Spleen (tissue), 11 donors: ENCODE data around the gene CABLES1. TPM values are rescaled to one million over a fixed set of nuclear protein-coding genes. Genes with fewer than 3 reads are reported as not detected.

Source experiments
- DNase-seq: peaks from one replicate; pipeline ENCODE4 v3.0.0-alpha.2; 2020
- H3K27ac ChIP-seq, 8 donors: fragments of 200-600 bp; sonication (generic) in 7 of 8; 1 replicate in 4 of 8; 2 replicates in 4 of 8; pipeline versions ENCODE4 v1.5.0 to v1.8.0; 2016 to 2021; ENCODE audit warnings: inconsistent platforms in 4 of 8, mild to moderate bottlenecking in 4 of 8, moderate library complexity in 1 of 8
- H3K27me3 ChIP-seq, 7 donors: fragments of 200-600 bp; sonication (generic) in 6 of 7; replicated peaks in 1 of 7; 1 replicate in 4 of 7; 2 replicates in 3 of 7; pipeline versions ENCODE4 v1.5.0 to v1.8.0; 2016 to 2021; ENCODE audit warnings: inconsistent platforms in 3 of 7, mild to moderate bottlenecking in 1 of 7
- H3K36me3 ChIP-seq, 6 donors: fragments of 200-600 bp; sonication (generic) in 5 of 6; 1 replicate in 4 of 6; 2 replicates in 2 of 6; pipeline versions ENCODE4 v1.5.0 to v1.8.0; 2016 to 2021; ENCODE audit warnings: inconsistent platforms in 2 of 6
- H3K4me1 ChIP-seq, 6 donors: fragments of 200-600 bp; sonication (generic) in 5 of 6; 1 replicate in 3 of 6; 2 replicates in 3 of 6; pipeline versions ENCODE4 v1.5.0 to v1.8.0; 2016 to 2021; ENCODE audit warnings: inconsistent platforms in 3 of 6
- H3K4me3 ChIP-seq, 8 donors: fragments of 200-600 bp; sonication (generic) in 7 of 8; 1 replicate in 4 of 8; 2 replicates in 4 of 8; pipeline versions ENCODE4 v1.5.0 to v1.8.0; 2016 to 2021; ENCODE audit warnings: inconsistent platforms in 4 of 8, mild to moderate bottlenecking in 4 of 8, moderate library complexity in 2 of 8
- H3K9me3 ChIP-seq, 8 donors: fragments of 200-600 bp; sonication (generic) in 7 of 8; 1 replicate in 4 of 8; 2 replicates in 4 of 8; pipeline versions ENCODE4 v1.5.0 to v1.8.0; 2016 to 2021; ENCODE audit warnings: inconsistent platforms in 4 of 8
- CTCF ChIP-seq, 11 experiments: fragments of 200-600 bp in 7 of 11; fragments of 450-650 bp in 4 of 11; sonication (generic) in 4 of 11; IDR thresholded peaks in 8 of 11; conservative IDR thresholded peaks in 3 of 11; 1 replicate in 7 of 11; 2 replicates in 4 of 11; pipeline versions ENCODE4 v1.4.0 to v1.8.0; 2016 to 2021; ENCODE audit warnings: antibody characterized with exemption in 11 of 11, inconsistent platforms in 4 of 11, mild to moderate bottlenecking in 1 of 11
- POLR2A ChIP-seq, 3 donors: fragments of 450-650 bp; IDR thresholded peaks; one replicate each; pipeline ENCODE4 v1.5.1; 2017; ENCODE audit warnings: antibody characterized with exemption in 3 of 3, mild to moderate bottlenecking in 1 of 3
- POLR2AphosphoS5 ChIP-seq, 3 donors: sonication (generic); formaldehyde crosslinking; IDR thresholded peaks; one replicate each; pipeline ENCODE4 v1.5.1; 2017; ENCODE audit warnings: antibody characterized with exemption in 3 of 3
- WGBS, 5 donors: extraction: QIAGEN DNeasy Blood & Tissue Kit in 3 of 5; methylation state at CpG; one replicate each; pipeline versions ENCODE4 v1.1.5 to v1.1.7; 2013 to 2018; 5-methylcytosine and 5-hydroxymethylcytosine counted together
- intact Hi-C: fragments of 100-400 bp; cut with DNase I; formaldehyde crosslinking; loops from one replicate; pipeline ENCODE4 v1.15.0; 2023; ENCODE audit warnings: low total_unique reads
- polyA plus RNA-seq, 3 donors: library from polyadenylated mRNA; stranded (reverse); fragments of 200-250 nt; gene quantifications; one replicate each; pipeline ENCODE4 v1.2.1, GENCODE V29; 2013
- total RNA-seq, 7 donors: library from RNA; depleted of rRNA in 3 of 7; stranded (reverse); fragments of >200 nt in 3 of 7; fragmentation: NEBNext Ultra II Directional in 4 of 7; extraction: Animal tissue kit (Norgen Biotek cat#: 25700) in 4 of 7; gene quantifications; one replicate each; pipeline versions ENCODE4 v1.1.0 to v1.2.1, GENCODE V29; 2016 to 2021
- donor health status: healthy with polysubstance abuse.
- donor health status: DM: no; HTN: no; CAD: no; lungs with moderate emphysema.
- donor health status: DM: no; HTN: no; CAD: no.
- donor health status: Bipolar disorder and iron deficiency.
- donor health status: healthy.
- donor health status: DM: no; HTN: no; CAD: no.
- donor health status: DM: yes; HTN: yes; CAD: no.

The CABLES1 gene
- total and polyA plus RNA-seq, 10 donors = 1.7 to 18.7 (median 6.0) TPM

GRCh38 chr18:23114171-23114881 lies 21.0 kb upstream of the CABLES1 start:
- peak in 2 of 3 donors; percentile 37 to 48 for TF ChIP-seq POLR2AphosphoS5 (IDR thresholded peaks at IDR 0.05)
- no peak for TF ChIP-seq POLR2A (IDR thresholded peaks at IDR 0.05)
- TF ChIP-seq CTCF (IDR thresholded peaks at IDR 0.05 in 8 of 11, conservative IDR thresholded peaks at IDR 0.05 in 3 of 11) = no peak
- intact Hi-C loops = no loop called here
- H3K4me1 ChIP-seq = peaks cover 5 to 19% (median 14%) of the 10 kb centered on the region in 6 donors
- 15 to 28% (median 23%) methylated on average over 10 of the region's 10 CpGs for WGBS, 5 donors
- H3K36me3 ChIP-seq = no peaks in the 10 kb centered on the region
- no peak for DNase-seq
- peaks cover 0 to 10% (median 0%) of the 10 kb centered on the region in 8 donors for H3K9me3 ChIP-seq
- no peak overlapping the region for H3K4me3 ChIP-seq
- peak overlapping the region in 4 of 8 donors; percentile 22 to 51 (median 27) for H3K27ac ChIP-seq
- H3K27me3 ChIP-seq = no peaks in the 10 kb centered on the region

DNA sequence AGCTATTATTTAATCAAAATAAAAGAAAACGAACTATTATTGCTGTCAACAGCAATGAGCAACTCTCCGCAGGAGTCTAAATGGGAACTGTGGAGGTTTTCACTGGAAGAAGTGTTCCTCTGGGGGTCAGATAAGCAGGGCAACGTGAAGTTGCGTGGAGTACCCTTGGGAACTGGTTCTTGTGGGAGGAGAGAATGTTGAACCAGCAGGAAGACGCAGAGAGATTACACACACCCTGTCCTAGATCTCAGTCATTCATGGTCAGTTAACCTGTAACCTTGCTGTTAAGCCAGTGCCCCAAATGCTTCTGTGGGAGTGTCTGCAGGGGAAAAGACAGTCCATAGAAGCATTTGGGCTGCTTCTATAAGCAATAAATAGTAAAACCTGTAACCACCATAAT lies 20.4 kb upstream of the CABLES1 start:
- Histone ChIP-seq H3K4me3 (no peak overlapping the region), H3K4me1 (peaks cover 5 to 19% (median 14%) of the 10 kb centered on the region in 6 donors), H3K27me3 (no peaks in the 10 kb centered on the region), H3K9me3 (peaks cover 0 to 10% (median 0%) of the 10 kb centered on the region in 8 donors), H3K27ac (peak overlapping the region in 4 of 8 donors; percentile 22 to 51 (median 27)), H3K36me3 (no peaks in the 10 kb centered on the region)
- no peak for DNase-seq
- 58 to 75% (median 69%) methylated on average over 5 of the region's 5 CpGs for WGBS, 5 donors
- intact Hi-C loops = no loop called here
- TF ChIP-seq POLR2AphosphoS5 (IDR thresholded peaks at IDR 0.05) (no peak), CTCF (IDR thresholded peaks at IDR 0.05 in 8 of 11, conservative IDR thresholded peaks at IDR 0.05 in 3 of 11) (no peak), POLR2A (IDR thresholded peaks at IDR 0.05) (no peak)

DNA sequence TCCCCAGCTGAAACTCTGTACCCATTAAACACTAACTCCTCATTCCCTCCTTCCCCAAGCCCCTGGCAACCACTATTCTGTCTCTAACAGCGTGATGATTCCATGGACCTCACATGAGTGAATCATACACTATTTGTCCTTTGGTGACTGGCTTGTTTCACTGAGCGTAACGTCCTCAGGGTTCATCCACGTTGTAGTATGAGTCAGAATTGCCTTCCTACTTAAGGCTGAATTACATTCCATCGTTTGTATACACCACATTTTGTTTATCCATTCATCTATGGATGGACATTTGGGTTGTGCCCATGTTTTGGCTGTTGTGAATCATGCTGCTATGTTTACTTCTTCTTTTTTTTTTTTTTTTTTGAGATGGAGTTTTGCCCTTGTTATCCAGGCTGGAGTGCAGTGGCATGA lies 19.6 kb upstream of the CABLES1 start:
- whole genome bisulfite sequencing, 5 donors = 67 to 89% (median 80%) methylated on average over 5 of the region's 5 CpGs
- Histone ChIP-seq H3K4me1 (peaks cover 5 to 19% (median 14%) of the 10 kb centered on the region in 6 donors), H3K27me3 (no peaks in the 10 kb centered on the region), H3K4me3 (no peak overlapping the region), H3K27ac (no peak overlapping the region), H3K36me3 (no peaks in the 10 kb centered on the region), H3K9me3 (peaks cover 0 to 10% (median 0%) of the 10 kb centered on the region in 8 donors)
- intact Hi-C loops = no loop called here
- TF ChIP-seq POLR2AphosphoS5 (IDR thresholded peaks at IDR 0.05) (no peak), CTCF (IDR thresholded peaks at IDR 0.05 in 8 of 11, conservative IDR thresholded peaks at IDR 0.05 in 3 of 11) (no peak), POLR2A (IDR thresholded peaks at IDR 0.05) (no peak)
- DNase-seq = no peak

- WGBS, 5 donors = 91 to 96% (median 95%) methylated on average over 8 of the region's 8 CpGs
- TF ChIP-seq POLR2A (IDR thresholded peaks at IDR 0.05) (no peak), POLR2AphosphoS5 (IDR thresholded peaks at IDR 0.05) (no peak), CTCF (IDR thresholded peaks at IDR 0.05 in 8 of 11, conservative IDR thresholded peaks at IDR 0.05 in 3 of 11) (no peak)
- H3K9me3 ChIP-seq = no peaks in the 10 kb centered on the region
Measured at GRCh38 chr18:23121133-23121532, 14.2 kb upstream of the CABLES1 start.

More at GRCh38 chr18:23121133-23121532, 14.2 kb upstream of the CABLES1 start:
- H3K4me3 ChIP-seq = no peak overlapping the region
- DNase-seq = no peak
- no peak overlapping the region for H3K27ac ChIP-seq
- peaks cover 0 to 5% (median 0%) of the 10 kb centered on the region in 7 donors for H3K27me3 ChIP-seq
- intact Hi-C loops = no loop called here
- no peaks in the 10 kb centered on the region for H3K36me3 ChIP-seq
- H3K4me1 ChIP-seq = peaks cover 0 to 5% (median 0%) of the 10 kb centered on the region in 6 donors
